GM10266 (cell line): ENCODE data around the gene BANF1.
"Not testable (repeated sequence)": the region's sequence is repeated elsewhere in the genome, so short reads cannot be mapped to it uniquely, and the experiment has no call there.

Experiments
- DNase-seq: peaks from one replicate; pipeline ENCODE4 v3.0.0; 2012; ENCODE audit errors: extremely low spot score
- CTCF ChIP-seq: IDR thresholded peaks from 2 replicates; pipeline ENCODE4 v1.5.1; 2012; ENCODE audit warnings: mild to moderate bottlenecking, low read depth; ENCODE audit not compliant: control insufficient read depth, insufficient read depth; ENCODE audit errors: missing control alignments

Gene BANF1

GRCh38 chr11:66007201-66007634 is 4.9 kb downstream of the BANF1 start:
- TF ChIP-seq CTCF = no peak
- DNase-seq = no peak

- no peak for DNase-seq
- no peak for TF ChIP-seq CTCF
These were observed 5.8 kb downstream of the BANF1 start for GRCh38 chr11:66008095-66008467.

GRCh38 chr11:66008468-66009101 is 6.3 kb downstream of the BANF1 start:
- TF ChIP-seq CTCF = no peak
- DNase-seq = no peak

GRCh38 chr11:66010036-66010435 is 7.7 kb downstream of the BANF1 start:
- DNase-seq = not testable (repeated sequence)

GRCh38 chr11:66011239-66011784 is 9.0 kb downstream of the BANF1 start:
- no peak for TF ChIP-seq CTCF
- no peak for DNase-seq

- TF ChIP-seq CTCF = no peak
- DNase-seq = no peak
These were observed 9.5 kb downstream of the BANF1 start, which contains the start of gene CST6 for GRCh38 chr11:66011785-66012303. TSS of gene CST6 (plus strand) at chr11:66012008. CDS start at chr11:66012045, 37 bp downstream.

GRCh38 chr11:66012371-66012945 is 10.2 kb downstream of the BANF1 start:
- no peak for TF ChIP-seq CTCF
- no peak for DNase-seq
